ENCODE results near the gene FAM200B. TPM values are rescaled to one million over a fixed set of nuclear protein-coding genes. Genes with fewer than 3 reads are reported as not detected.
A peak's percentile ranks its signal among the peaks of the same experiment; 100 is the strongest.

Gene FAM200B
- total RNA-seq, 2 donors from 2014 or later: 15.6 to 20.8 TPM

DNA sequence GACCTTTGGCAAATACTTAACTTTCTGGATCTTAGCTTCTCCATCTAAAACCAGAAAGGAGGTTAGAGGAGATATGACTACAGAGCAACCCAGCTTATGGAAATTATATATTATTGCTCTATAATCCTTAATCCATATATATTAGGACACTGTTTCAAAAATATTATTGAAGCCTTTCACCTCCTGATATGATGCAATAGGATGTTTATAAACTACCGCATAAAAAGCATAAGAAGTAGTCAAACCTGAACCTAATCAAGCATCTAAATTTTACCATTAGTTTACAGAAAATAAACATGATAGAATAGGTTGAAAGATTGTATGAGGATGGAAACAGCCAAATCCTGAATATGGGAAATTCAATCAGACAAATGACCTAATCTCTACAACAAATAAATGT lies 5.6 kb upstream of the FAM200B start:
- Histone ChIP-seq H3K4me3 (no peak overlapping the region), H3K27me3 (no peaks in the 10 kb centered on the region), H3K36me3 (replicated peaks in 1 of 2; ENCODE audit: insufficient read depth in 1 of 2, low read depth in 2 of 2) (no peaks in the 10 kb centered on the region), H3K4me1 (peaks cover 11% of the 10 kb centered on the region), H3K9me3 (no peaks in the 10 kb centered on the region), H3K27ac (no peak overlapping the region)
- ATAC-seq (no peak), DNase-seq (no peak)
- intact Hi-C loops (cut with DNase I): no loop called here
- WGBS, 2 donors: 89 to 93% methylated on average over 1 of the region's 1 CpG
- TF ChIP-seq, protein P1, sequence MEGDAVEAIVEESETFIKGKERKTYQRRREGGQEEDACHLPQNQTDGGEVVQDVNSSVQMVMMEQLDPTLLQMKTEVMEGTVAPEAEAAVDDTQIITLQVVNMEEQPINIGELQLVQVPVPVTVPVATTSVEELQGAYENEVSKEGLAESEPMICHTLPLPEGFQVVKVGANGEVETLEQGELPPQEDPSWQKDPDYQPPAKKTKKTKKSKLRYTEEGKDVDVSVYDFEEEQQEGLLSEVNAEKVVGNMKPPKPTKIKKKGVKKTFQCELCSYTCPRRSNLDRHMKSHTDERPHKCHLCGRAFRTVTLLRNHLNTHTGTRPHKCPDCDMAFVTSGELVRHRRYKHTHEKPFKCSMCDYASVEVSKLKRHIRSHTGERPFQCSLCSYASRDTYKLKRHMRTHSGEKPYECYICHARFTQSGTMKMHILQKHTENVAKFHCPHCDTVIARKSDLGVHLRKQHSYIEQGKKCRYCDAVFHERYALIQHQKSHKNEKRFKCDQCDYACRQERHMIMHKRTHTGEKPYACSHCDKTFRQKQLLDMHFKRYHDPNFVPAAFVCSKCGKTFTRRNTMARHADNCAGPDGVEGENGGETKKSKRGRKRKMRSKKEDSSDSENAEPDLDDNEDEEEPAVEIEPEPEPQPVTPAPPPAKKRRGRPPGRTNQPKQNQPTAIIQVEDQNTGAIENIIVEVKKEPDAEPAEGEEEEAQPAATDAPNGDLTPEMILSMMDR (IDR thresholded peaks at IDR 0.05): no peak
- TF ChIP-seq POLR2A (IDR thresholded peaks at IDR 0.05): no peak

- no peak for ATAC-seq
- H3K36me3 ChIP-seq (replicated peaks in 1 of 2; ENCODE audit: insufficient read depth in 1 of 2, low read depth in 2 of 2): no peaks in the 10 kb centered on the region
- DNase-seq: no peak
- TF ChIP-seq, protein P1 (IDR thresholded peaks at IDR 0.05): no peak
- TF ChIP-seq POLR2A (IDR thresholded peaks at IDR 0.05): no peak
- intact Hi-C loops (cut with DNase I): no loop called here
- no peaks in the 10 kb centered on the region for H3K9me3 ChIP-seq
- H3K4me3 ChIP-seq: no peak overlapping the region
- peaks cover 13% of the 10 kb centered on the region for H3K4me1 ChIP-seq
- H3K27ac ChIP-seq: peak overlapping the region in 2 of 4 donors; percentile 77 to 80
- H3K27me3 ChIP-seq: no peaks in the 10 kb centered on the region
- 84 to 92% methylated on average over 6 of the region's 6 CpGs for WGBS, 2 donors
Measured at GRCh38 chr4:15676899-15677298, 4.7 kb upstream of the FAM200B start.

DNA sequence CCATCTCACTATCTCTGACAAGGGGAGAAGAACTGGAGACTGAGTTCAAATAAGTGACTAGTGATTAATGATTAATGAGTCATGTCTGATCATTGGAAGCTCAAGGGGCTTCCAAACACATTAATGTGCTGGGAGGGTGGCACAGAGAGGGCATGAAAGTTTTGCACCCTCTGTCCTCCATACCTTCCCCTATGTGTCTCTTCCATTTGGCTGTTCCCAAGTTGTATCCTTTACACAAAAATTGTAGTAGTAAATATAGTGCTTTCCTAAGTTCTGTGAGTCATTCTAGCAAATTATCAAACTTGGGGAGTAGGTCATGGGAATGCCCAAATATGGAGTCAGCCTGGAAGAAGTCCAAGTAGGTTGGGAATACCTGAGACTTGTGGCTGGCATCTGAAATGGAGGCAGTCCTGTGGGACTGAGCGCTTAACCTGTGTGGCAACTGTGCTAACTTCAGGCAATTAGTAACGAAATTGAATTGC lies 4.1 kb upstream of the FAM200B start:
- 43 to 47% methylated on average over 2 of the region's 2 CpGs for WGBS, 2 donors
- Histone ChIP-seq H3K27me3 (no peaks in the 10 kb centered on the region), H3K9me3 (no peaks in the 10 kb centered on the region), H3K4me1 (peaks cover 16% of the 10 kb centered on the region), H3K4me3 (no peak overlapping the region), H3K36me3 (replicated peaks in 1 of 2; ENCODE audit: insufficient read depth in 1 of 2, low read depth in 2 of 2) (no peaks in the 10 kb centered on the region), H3K27ac (peak overlapping the region; percentile 49 to 80 (median 64))
- DNase-seq: peak; percentile 69 to 88 (median 80)
- peak in 1 of 3 donors; percentile 9 for TF ChIP-seq POLR2A (IDR thresholded peaks at IDR 0.05)
- TF ChIP-seq, protein P1 (IDR thresholded peaks at IDR 0.05): peak in 3 of 7 experiments; percentile 17 to 23 (median 22)
- ATAC-seq: peak; percentile 67
- intact Hi-C loops (cut with DNase I): no loop called here

DNA sequence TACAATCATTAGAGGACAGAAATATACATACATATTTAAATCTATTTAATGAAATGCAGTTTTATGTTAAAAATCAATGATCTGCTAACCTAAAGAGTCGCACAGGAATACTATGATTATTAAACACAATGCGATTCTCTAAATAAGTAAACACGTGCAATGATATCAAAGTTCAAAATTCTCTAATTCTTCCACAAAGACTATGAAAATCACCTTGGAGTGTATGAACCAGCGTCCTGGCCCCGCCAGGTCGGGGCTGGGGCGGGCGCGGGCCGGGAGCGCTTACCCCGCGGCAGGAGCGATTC lies 608 bp upstream of the FAM200B start:
- Histone ChIP-seq H3K27ac (peak overlapping the region in 3 of 4 donors; percentile 88 to 96 (median 93)), H3K9me3 (no peaks in the 10 kb centered on the region), H3K4me3 (peak overlapping the region in 1 of 2 donors; percentile 75), H3K36me3 (replicated peaks in 1 of 2; ENCODE audit: insufficient read depth in 1 of 2, low read depth in 2 of 2) (no peaks in the 10 kb centered on the region), H3K4me1 (peaks cover 23% of the 10 kb centered on the region), H3K27me3 (no peaks in the 10 kb centered on the region)
- DNase-seq (no peak), ATAC-seq (no peak)
- intact Hi-C loops (cut with DNase I): no loop called here
- TF ChIP-seq POLR2A (IDR thresholded peaks at IDR 0.05): no peak
- TF ChIP-seq, protein P1 (IDR thresholded peaks at IDR 0.05): no peak
- 1 to 3% methylated on average over 14 of the region's 14 CpGs for WGBS, 2 donors
